Bronchial epithelial cell (primary cell): ENCODE measurements around the gene GSG1L. TPM values are rescaled to one million over a fixed set of nuclear protein-coding genes. Genes with fewer than 3 reads are reported as not detected.

Experiments used
- DNase-seq: peaks from one replicate; pipeline ENCODE4 v3.0.0-alpha.2; 2010; ENCODE audit warnings: low read depth
- FAIRE-seq: peaks from 2 replicates; lab custom pipeline; 2011; peaks lifted over from hg19 to GRCh38; lab: Jason Lieb, UNC
- H3K27me3 ChIP-seq: 2 replicates; pipeline ENCODE4 v1.5.1; 2011; ENCODE audit warnings: low read length; ENCODE audit not compliant: control insufficient read depth, insufficient read depth
- H3K36me3 ChIP-seq: 2 replicates; pipeline ENCODE4 v1.5.1; 2011; ENCODE audit warnings: low read length; ENCODE audit not compliant: control insufficient read depth, insufficient read depth
- H3K4me3 ChIP-seq: 2 replicates; pipeline ENCODE4 v1.5.1; 2011; ENCODE audit warnings: mild to moderate bottlenecking, low read depth, low read length, control low read depth
- CTCF ChIP-seq: IDR thresholded peaks from 2 replicates; pipeline ENCODE4 v1.5.1; 2011; ENCODE audit warnings: mild to moderate bottlenecking, moderate library complexity, low read length, control low read depth, inconsistent platforms; ENCODE audit not compliant: insufficient read depth, severe bottlenecking
- total RNA-seq: library from RNA; depleted of rRNA; stranded (reverse); fragments of >200 nt; gene quantifications from 2 replicates; pipeline ENCODE4 v1.2.1, GENCODE V29; 2014

The GSG1L gene
- total RNA-seq, 1 donor from 2014 or later = not detected

DNA sequence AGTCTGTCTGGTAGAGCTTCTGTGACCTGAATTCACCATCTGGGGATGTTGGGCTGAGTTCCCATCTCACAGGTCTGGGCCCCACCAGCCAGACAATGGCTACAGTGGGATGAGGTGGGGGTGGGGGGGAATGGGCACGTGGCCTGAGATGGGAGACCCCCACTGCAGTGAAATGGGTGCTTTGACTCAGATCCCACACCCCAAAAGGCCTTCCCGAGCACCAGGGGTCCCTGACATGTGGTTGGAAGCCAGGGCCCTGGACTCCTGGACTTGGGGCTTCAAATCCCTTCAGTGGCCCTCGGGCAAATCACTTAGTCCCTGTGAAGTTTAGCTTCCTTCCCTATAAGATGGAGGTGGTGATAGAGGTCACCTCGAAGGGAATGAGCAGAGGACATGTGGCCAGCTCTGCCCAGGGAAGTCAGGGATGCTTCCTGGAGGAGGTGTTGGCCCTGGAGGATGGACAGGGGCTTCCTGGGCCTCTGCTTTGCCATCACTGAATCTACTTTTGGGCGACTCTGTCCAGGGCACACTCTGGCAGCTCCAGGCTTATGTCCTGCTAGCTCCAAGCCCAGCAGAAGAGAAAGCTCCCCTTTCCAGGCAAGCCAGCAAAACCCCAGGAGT is 295.4 kb downstream of the GSG1L start:
- Histone ChIP-seq H3K4me3 (no peak overlapping the region), H3K27me3 (no peaks in the 10 kb centered on the region), H3K36me3 (peaks cover 5% of the 10 kb centered on the region)
- FAIRE-seq = no peak
- TF ChIP-seq CTCF = no peak
- DNase-seq = no peak

GRCh38 chr16:27767081-27767480 is 296.4 kb downstream of the GSG1L start:
- H3K4me3 ChIP-seq = no peak overlapping the region
- no peak for TF ChIP-seq CTCF
- DNase-seq = no peak
- H3K27me3 ChIP-seq = no peaks in the 10 kb centered on the region
- peaks cover 9% of the 10 kb centered on the region for H3K36me3 ChIP-seq
- FAIRE-seq = no peak

GRCh38 chr16:27766236-27766925 is 297.1 kb downstream of the GSG1L start:
- no peak for TF ChIP-seq CTCF
- Histone ChIP-seq H3K27me3 (no peaks in the 10 kb centered on the region), H3K4me3 (no peak overlapping the region), H3K36me3 (peaks cover 10% of the 10 kb centered on the region)
- FAIRE-seq (no peak), DNase-seq (no peak)

- no peak for FAIRE-seq
- no peak for DNase-seq
- Histone ChIP-seq H3K36me3 (peaks cover 11% of the 10 kb centered on the region), H3K27me3 (no peaks in the 10 kb centered on the region), H3K4me3 (no peak overlapping the region)
- no peak for TF ChIP-seq CTCF
These were observed 298.4 kb downstream of the GSG1L start for GRCh38 chr16:27764869-27765675.

- peaks cover 11% of the 10 kb centered on the region for H3K36me3 ChIP-seq
- H3K27me3 ChIP-seq = no peaks in the 10 kb centered on the region
- no peak overlapping the region for H3K4me3 ChIP-seq
- FAIRE-seq (no peak), DNase-seq (no peak)
- TF ChIP-seq CTCF = no peak
These were observed 299.1 kb downstream of the GSG1L start for GRCh38 chr16:27764427-27764826.
